ENCODE results near the gene A3GALT2.

A3GALT2 gene

GRCh38 chr1:33341190-33341589, 20.3 kb upstream of the A3GALT2 start:
- DNase-seq (ENCODE audit: low read depth): peak; percentile 19
- no peak overlapping the region for H3K4me3 ChIP-seq (ENCODE audit: low read depth, low read length)

DNA sequence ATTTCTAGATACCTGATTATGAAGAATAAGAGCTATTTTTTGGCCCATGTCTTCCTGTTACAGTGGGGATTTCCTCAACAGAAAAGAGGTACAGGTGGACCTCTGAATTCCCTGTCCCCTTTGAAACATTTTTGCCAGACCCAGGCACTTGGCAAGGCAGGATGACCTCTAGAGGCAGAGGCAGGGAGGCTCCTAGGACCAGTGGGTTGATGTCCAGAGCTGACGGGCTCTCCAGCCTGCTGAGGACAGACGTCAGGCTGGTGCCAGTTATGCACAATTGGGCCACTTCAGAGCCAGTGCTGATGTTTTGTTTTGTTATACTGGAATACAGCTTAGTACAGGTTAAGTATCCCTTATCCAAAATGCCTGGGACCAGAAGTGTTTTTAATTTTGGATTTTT, 18.5 kb upstream of the A3GALT2 start:
- H3K4me3 ChIP-seq (ENCODE audit: low read depth, low read length): peak overlapping the region; percentile 22
- peak; percentile 48 for DNase-seq (ENCODE audit: low read depth)

More at GRCh38 chr1:33341190-33341589, 20.3 kb upstream of the A3GALT2 start:
- TF ChIP-seq, protein P1, sequence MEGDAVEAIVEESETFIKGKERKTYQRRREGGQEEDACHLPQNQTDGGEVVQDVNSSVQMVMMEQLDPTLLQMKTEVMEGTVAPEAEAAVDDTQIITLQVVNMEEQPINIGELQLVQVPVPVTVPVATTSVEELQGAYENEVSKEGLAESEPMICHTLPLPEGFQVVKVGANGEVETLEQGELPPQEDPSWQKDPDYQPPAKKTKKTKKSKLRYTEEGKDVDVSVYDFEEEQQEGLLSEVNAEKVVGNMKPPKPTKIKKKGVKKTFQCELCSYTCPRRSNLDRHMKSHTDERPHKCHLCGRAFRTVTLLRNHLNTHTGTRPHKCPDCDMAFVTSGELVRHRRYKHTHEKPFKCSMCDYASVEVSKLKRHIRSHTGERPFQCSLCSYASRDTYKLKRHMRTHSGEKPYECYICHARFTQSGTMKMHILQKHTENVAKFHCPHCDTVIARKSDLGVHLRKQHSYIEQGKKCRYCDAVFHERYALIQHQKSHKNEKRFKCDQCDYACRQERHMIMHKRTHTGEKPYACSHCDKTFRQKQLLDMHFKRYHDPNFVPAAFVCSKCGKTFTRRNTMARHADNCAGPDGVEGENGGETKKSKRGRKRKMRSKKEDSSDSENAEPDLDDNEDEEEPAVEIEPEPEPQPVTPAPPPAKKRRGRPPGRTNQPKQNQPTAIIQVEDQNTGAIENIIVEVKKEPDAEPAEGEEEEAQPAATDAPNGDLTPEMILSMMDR (conservative IDR thresholded peaks at IDR 0.05; ENCODE audit: low read depth, low read length): no peak

GRCh38 chr1:33338440-33339211, 17.7 kb upstream of the A3GALT2 start:
- peak overlapping the region; percentile 11 for H3K4me3 ChIP-seq (ENCODE audit: low read depth, low read length)
- peak; percentile 99 for DNase-seq (ENCODE audit: low read depth)
- TF ChIP-seq, protein P1 (conservative IDR thresholded peaks at IDR 0.05; ENCODE audit: low read depth, low read length): no peak

More for the DNA sequence above, 18.5 kb upstream of the A3GALT2 start:
- TF ChIP-seq, protein P1 (conservative IDR thresholded peaks at IDR 0.05; ENCODE audit: low read depth, low read length): peak; percentile 37

- DNase-seq (ENCODE audit: low read depth): peak; percentile 87
- H3K4me3 ChIP-seq (ENCODE audit: low read depth, low read length): no peak overlapping the region
- TF ChIP-seq, protein P1 (conservative IDR thresholded peaks at IDR 0.05; ENCODE audit: low read depth, low read length): no peak
Observed at GRCh38 chr1:33338048-33338439, 17.1 kb upstream of the A3GALT2 start.

DNA sequence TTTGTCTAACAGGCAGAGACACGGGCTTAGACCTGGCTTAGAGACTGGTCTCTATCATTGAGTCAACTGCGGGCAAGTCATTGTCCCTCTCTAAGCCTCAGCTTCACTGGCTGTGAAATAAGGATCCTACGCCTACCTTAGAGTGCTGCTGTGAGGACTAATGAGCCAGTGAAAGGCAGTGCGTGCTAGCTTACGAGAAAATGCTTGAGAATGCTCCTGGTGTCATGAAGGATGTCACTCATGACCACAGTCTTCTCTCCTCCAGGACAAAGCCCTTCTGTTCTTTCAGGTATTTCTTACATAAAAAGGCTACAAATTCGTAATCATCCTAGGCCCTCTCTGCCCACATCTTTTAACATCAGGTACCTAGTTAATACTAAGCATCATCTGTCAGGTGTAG, 16.5 kb upstream of the A3GALT2 start:
- TF ChIP-seq, protein P1 (conservative IDR thresholded peaks at IDR 0.05; ENCODE audit: low read depth, low read length): no peak
- peak; percentile 24 for DNase-seq (ENCODE audit: low read depth)
- no peak overlapping the region for H3K4me3 ChIP-seq (ENCODE audit: low read depth, low read length)

DNA sequence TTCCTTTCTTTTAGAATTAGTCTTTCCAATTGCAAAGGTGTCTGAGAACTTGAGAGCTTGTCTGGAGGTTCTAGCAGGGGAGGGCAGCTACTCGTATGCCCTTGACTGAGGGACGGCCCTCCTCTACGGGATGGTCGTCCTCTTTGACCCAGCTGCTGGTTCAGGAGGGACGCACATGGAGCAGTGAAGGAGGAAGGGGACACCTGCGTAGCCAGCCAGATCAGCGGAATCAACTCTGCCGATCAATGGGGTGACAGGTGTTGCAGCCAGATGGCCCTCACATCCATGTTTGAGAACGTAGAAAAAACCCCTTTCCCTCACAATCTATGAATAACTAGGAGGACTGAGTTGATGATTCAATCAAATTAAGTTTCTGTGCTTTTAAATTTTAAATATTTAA, 15.7 kb upstream of the A3GALT2 start:
- TF ChIP-seq, protein P1 (conservative IDR thresholded peaks at IDR 0.05; ENCODE audit: low read depth, low read length): no peak
- H3K4me3 ChIP-seq (ENCODE audit: low read depth, low read length): no peak overlapping the region
- DNase-seq (ENCODE audit: low read depth): peak; percentile 25

DNA sequence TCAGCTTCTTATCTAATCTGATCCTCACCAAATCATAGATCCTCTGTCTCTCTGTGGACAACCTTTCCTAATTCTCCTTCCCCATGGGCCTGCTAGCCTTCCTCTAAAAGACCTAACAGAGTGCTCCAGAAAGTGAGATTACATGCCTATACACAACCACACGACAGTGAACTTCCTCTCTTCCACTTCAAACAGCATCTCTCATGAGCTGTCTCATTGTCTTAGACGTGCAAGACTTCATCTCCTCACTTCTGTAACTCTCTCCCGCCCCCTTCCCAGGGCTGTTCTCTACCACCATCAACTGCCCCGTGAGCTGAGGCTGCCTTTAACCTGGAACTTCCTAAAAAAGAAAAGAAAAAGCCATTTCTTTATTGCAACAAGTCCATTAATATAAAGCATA, 14.1 kb upstream of the A3GALT2 start:
- peak; percentile 39 for DNase-seq (ENCODE audit: low read depth)
- H3K4me3 ChIP-seq (ENCODE audit: low read depth, low read length): no peak overlapping the region
- TF ChIP-seq, protein P1 (conservative IDR thresholded peaks at IDR 0.05; ENCODE audit: low read depth, low read length): no peak

Data from choroid plexus epithelial cell (primary cell).